MM.1S (cell line): ENCODE measurements around the gene EMB.
"Not testable (repeated sequence)": the region's sequence is repeated elsewhere in the genome, so short reads cannot be mapped to it uniquely, and the experiment has no call there.

ENCODE experiments used
- EZH2phosphoT487 ChIP-seq: fragments of 300-600 bp; sonication (generic); IDR thresholded peaks from 2 replicates; pipeline ENCODE4 v1.6.1; 2018; ENCODE audit warnings: antibody characterized with exemption, low read length
- TF ChIP-seq, protein P1 (sequence below): fragments of 300-600 bp; sonication (generic); IDR thresholded peaks from 2 replicates; pipeline ENCODE4 v1.5.1; 2016; ENCODE audit warnings: antibody characterized with exemption, low read length, mixed read lengths

DNA sequence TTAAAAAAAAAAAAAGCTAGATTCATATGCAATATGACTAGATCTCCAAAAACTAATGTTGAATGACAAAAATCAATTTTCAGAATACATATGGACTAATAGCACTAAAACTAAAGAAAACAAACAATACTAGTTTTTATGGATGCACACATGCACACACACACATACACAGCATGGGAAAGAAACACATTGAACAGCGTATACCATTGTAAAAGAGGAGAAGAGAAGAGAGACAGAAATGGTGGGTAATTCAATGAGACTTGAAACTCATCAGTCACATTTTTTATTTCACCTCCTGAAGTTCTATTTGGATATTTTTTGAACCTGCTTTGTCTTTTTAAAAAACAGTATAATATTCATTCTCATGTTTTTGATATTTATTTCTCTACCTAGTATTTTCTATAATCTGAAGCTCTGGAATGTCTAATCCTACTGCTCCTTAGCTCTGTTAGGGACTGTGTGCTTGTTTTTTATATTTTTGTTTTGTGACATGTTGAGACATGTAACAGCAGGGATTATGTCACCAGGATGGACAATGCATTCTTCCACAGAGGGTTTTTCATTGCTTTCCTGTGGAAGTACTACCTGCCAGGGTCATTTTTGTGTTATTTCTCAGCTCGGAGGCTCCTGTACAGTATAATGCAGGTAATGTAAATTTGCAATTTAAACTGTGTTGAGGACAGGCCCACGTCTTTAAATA is 17.8 kb downstream of the EMB start:
- TF ChIP-seq, protein P1, sequence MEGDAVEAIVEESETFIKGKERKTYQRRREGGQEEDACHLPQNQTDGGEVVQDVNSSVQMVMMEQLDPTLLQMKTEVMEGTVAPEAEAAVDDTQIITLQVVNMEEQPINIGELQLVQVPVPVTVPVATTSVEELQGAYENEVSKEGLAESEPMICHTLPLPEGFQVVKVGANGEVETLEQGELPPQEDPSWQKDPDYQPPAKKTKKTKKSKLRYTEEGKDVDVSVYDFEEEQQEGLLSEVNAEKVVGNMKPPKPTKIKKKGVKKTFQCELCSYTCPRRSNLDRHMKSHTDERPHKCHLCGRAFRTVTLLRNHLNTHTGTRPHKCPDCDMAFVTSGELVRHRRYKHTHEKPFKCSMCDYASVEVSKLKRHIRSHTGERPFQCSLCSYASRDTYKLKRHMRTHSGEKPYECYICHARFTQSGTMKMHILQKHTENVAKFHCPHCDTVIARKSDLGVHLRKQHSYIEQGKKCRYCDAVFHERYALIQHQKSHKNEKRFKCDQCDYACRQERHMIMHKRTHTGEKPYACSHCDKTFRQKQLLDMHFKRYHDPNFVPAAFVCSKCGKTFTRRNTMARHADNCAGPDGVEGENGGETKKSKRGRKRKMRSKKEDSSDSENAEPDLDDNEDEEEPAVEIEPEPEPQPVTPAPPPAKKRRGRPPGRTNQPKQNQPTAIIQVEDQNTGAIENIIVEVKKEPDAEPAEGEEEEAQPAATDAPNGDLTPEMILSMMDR = not testable (repeated sequence)
- not testable (repeated sequence) for TF ChIP-seq EZH2phosphoT487
